Immature natural killer cell (primary cell): ENCODE data around the gene FNBP1L. TPM values are rescaled to one million over a fixed set of nuclear protein-coding genes. Genes with fewer than 3 reads are reported as not detected.
"Not testable (repeated sequence)": the region's sequence is repeated elsewhere in the genome, so short reads cannot be mapped to it uniquely, and the experiment has no call there.

ENCODE experiments used
- DNase-seq, 3 donors: peaks; one replicate each; pipeline ENCODE4 v3.0.0; 2022; ENCODE audit warnings: mixed read lengths in 1 of 3
- H3K27ac Mint-ChIP-seq, 6 donors: one replicate each; pipeline ENCODE4 v1.8.0; 2020; ENCODE audit warnings: mixed read lengths in 6 of 6, mild to moderate bottlenecking in 5 of 6, inconsistent platforms in 4 of 6, moderate library complexity in 3 of 6
- H3K27me3 Mint-ChIP-seq, 3 donors: one replicate each; pipeline ENCODE4 v1.8.0; 2020 to 2021; ENCODE audit warnings: low read depth in 3 of 3, mild to moderate bottlenecking in 3 of 3, mixed read lengths in 3 of 3, moderate library complexity in 3 of 3, inconsistent platforms in 1 of 3
- H3K36me3 Mint-ChIP-seq, 3 donors: one replicate each; pipeline ENCODE4 v1.8.0; 2020; ENCODE audit warnings: mixed read lengths in 3 of 3, inconsistent platforms in 2 of 3, mild to moderate bottlenecking in 2 of 3
- H3K4me1 Mint-ChIP-seq, 2 donors: one replicate each; pipeline ENCODE4 v1.8.0; 2020; ENCODE audit warnings: inconsistent platforms in 2 of 2, mild to moderate bottlenecking in 2 of 2, mixed read lengths in 2 of 2, moderate library complexity in 1 of 2
- H3K4me3 Mint-ChIP-seq, 5 donors: one replicate each; pipeline ENCODE4 v1.8.0; 2020; ENCODE audit warnings: mild to moderate bottlenecking in 5 of 5, mixed read lengths in 5 of 5, inconsistent platforms in 3 of 5, moderate library complexity in 3 of 5
- H3K9me3 Mint-ChIP-seq, 6 donors: one replicate each; pipeline ENCODE4 v1.8.0; 2020; ENCODE audit warnings: mild to moderate bottlenecking in 6 of 6, mixed read lengths in 6 of 6, inconsistent platforms in 4 of 6, moderate library complexity in 3 of 6
- polyA plus RNA-seq, 3 donors: library from polyadenylated mRNA; unstranded; fragments of 300-500 nt; fragmentation: Illumina TruSeq; gene quantifications; one replicate each; pipeline ENCODE4 v1.2.3, GENCODE V29; 2021

Gene FNBP1L
- polyA plus RNA-seq, 3 donors from 2014 or later = 0.18 to 0.21 TPM; not detected in 1

DNA sequence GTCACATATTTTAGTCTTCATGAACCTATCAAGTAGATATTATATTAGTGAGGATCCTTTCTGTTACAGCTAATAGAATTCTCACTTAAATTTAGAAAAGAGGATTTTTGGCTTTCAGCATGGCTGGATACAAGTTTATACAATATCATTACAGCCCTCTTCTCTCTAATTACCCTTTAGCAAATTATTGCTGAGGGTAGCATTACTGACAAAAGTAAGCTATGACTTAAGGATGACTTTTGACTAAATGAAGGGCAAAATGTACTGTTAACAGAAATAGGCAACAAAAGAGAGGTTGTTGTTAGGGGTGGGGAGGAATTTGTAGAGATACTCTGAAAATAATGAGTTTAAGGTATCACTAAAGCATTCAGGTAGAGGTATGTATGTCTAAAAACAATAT lies 85.8 kb downstream of the FNBP1L start:
- H3K27ac Mint-ChIP-seq = no peak overlapping the region
- H3K9me3 Mint-ChIP-seq = no peaks in the 10 kb centered on the region
- DNase-seq = no peak
- no peaks in the 10 kb centered on the region for H3K4me1 Mint-ChIP-seq
- H3K27me3 Mint-ChIP-seq = peaks cover 2 to 4% (median 2%) of the 10 kb centered on the region in 3 donors
- no peaks in the 10 kb centered on the region for H3K36me3 Mint-ChIP-seq
- no peak overlapping the region for H3K4me3 Mint-ChIP-seq

DNA sequence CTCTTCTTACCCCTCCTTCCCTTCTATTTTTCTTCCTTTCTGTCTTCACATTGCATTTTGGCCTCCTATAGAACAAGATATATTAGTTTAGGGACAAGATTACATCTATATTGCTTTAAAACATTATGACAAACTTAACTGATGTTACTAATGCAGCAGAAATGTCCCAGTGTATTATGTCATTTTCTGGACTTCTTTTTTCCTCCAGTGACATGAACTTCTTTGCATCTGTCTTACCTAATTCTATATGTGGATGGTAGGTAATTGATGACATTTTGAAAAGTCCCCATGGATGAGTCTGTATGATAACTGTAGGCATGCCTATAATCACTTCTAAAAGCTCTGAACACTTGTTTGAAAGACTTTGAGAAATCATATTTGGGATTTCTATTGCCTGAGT lies 89.5 kb downstream of the FNBP1L start:
- Mint-ChIP-seq H3K4me1 (no peaks in the 10 kb centered on the region), H3K27ac (no peak overlapping the region), H3K4me3 (no peak overlapping the region), H3K36me3 (no peaks in the 10 kb centered on the region), H3K27me3 (peaks cover 2% of the 10 kb centered on the region in 3 donors), H3K9me3 (no peaks in the 10 kb centered on the region)
- no peak for DNase-seq

DNA sequence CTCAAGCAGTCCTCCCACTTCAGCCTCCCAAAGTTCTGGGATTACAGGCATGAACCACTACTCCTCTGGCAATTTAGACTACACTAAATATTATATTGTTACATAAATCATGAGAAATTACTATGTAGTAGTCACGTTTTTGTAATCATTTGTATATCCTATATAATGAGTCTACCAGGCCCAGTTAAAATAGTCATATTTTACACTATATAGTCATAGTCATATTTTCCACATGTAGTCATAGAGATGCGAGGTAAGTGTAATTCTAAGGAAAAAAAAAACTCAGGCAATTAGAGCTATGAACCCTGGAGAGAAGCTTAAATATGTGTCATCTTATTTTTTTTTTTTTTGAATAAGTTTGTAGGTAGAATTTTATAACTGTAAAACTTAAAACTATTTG lies 90.0 kb downstream of the FNBP1L start:
- Mint-ChIP-seq H3K4me3 (no peak overlapping the region), H3K4me1 (no peaks in the 10 kb centered on the region), H3K9me3 (no peaks in the 10 kb centered on the region), H3K27ac (no peak overlapping the region), H3K27me3 (peaks cover 2% of the 10 kb centered on the region in 3 donors), H3K36me3 (no peaks in the 10 kb centered on the region)
- no peak for DNase-seq

DNA sequence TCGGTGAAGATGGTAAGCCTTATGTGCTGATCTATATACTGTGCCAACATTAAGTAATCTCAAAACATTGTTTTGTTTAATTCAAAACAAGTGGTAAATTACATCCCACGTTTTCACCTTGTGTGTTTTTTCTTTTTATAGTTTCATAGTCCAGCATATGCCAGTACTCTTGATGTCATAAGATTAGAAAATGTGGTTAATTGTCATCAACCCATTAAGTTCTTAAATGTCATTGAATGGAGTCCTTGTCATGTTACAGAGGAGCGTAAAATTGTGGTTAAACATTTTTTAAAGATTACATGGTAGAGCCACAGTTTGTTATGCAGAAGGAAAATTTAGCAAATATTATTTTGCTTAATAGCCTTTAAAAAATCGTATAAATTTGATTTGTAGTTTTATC lies 93.1 kb downstream of the FNBP1L start:
- Mint-ChIP-seq H3K4me1 (no peaks in the 10 kb centered on the region), H3K27me3 (peaks cover 2% of the 10 kb centered on the region in 3 donors), H3K9me3 (no peaks in the 10 kb centered on the region), H3K36me3 (no peaks in the 10 kb centered on the region), H3K27ac (no peak overlapping the region), H3K4me3 (no peak overlapping the region)
- no peak for DNase-seq

DNA sequence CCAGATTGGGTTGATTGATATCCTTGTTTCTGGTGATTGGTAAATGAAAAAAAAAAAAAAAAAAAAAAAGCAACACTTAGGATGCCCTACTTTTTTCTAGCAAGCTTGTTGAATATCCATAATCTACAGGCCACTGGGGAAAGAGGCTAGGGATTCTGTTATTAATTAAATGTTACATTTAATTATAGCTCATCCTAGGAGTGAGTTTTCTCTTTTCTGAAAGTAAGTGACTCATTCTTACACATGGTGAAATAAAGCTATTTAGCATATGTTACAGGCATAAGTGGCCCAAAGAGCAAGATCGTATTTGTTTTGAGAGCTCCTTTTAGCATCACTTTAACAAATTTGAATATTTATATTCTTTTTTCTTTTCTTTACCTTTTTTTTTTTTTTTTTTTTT lies 94.5 kb downstream of the FNBP1L start:
- Mint-ChIP-seq H3K36me3 (no peaks in the 10 kb centered on the region), H3K4me3 (no peak overlapping the region), H3K27ac (no peak overlapping the region), H3K9me3 (no peaks in the 10 kb centered on the region), H3K27me3 (peaks cover 0 to 2% (median 2%) of the 10 kb centered on the region in 3 donors), H3K4me1 (no peaks in the 10 kb centered on the region)
- DNase-seq = no peak

DNA sequence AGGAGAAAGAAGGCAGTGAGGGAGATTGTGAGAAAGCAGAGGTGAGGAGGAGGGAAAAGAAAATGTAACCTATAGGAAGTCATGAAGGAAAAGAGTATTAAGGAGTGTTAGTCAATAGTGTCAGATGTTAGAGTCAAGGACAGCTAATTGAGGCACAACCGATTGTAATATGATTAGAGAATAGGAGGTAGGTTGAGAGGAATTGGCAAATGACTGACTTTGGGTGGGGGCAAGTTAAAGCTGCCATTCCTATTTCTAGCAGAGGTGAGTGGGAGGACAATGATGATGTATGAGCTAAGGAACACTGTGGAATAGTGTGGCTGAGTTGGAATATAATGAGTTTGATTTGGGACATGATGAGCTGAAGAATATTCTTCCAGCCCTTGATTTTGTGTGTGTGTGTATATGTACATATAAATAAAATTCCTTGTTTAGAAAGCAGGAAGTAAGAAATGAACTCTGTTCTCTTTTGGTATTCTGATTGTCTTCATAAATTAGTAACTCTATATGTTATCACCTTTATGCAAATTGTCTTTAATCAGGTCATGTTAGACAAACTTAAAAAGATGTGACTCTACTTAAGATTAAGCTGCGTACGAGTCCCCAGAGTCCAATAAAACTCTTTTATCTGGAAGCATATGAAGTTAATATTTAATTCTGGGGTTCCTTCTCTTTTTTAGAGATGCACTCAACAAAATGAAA lies 98.4 kb downstream of the FNBP1L start:
- Mint-ChIP-seq H3K36me3 (no peaks in the 10 kb centered on the region), H3K27ac (no peak overlapping the region), H3K27me3 (peaks cover 0 to 6% (median 0%) of the 10 kb centered on the region in 3 donors), H3K4me1 (no peaks in the 10 kb centered on the region), H3K4me3 (no peak overlapping the region), H3K9me3 (no peaks in the 10 kb centered on the region)
- DNase-seq = no peak

DNA sequence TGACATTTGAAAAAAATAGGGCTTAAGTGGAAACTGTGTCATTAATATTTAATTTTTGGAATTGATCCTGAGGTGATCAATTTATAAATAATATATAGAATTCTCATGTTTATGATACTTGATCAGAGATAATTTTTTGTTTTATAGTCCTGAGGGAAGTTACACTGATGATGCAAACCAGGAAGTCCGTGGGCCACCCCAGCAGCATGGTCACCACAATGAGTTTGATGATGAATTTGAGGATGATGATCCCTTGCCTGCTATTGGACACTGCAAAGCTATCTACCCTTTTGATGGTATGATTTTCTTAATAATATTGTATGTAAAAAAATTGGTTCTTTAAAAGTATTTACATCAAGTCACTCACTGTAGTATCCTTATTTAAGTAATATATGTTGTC lies 101.2 kb downstream of the FNBP1L start:
- Mint-ChIP-seq H3K9me3 (no peaks in the 10 kb centered on the region), H3K36me3 (no peaks in the 10 kb centered on the region), H3K27me3 (peaks cover 0 to 8% (median 1%) of the 10 kb centered on the region in 3 donors), H3K4me1 (no peaks in the 10 kb centered on the region), H3K4me3 (no peak overlapping the region), H3K27ac (no peak overlapping the region)
- no peak for DNase-seq

DNA sequence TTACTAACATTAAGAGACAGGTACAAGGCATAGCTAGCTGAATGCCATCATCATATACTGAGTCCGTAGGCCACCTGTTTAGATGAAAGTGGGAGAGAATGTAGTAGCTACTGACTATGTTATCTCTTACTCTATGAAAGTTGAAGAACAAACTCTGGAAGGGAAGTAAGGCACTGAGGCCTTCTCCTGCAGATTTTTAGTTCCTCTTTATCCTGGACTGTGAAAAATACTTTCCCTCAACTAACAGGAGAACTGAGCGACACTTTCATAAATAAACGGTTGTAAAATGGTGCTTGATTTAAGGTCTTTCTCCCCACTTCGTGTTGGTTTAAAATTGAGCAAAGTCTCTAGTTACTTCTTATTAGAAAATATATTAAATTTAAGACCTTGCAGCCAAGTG lies 101.9 kb downstream of the FNBP1L start:
- Mint-ChIP-seq H3K27ac (no peak overlapping the region), H3K9me3 (no peaks in the 10 kb centered on the region), H3K36me3 (no peaks in the 10 kb centered on the region), H3K4me3 (no peak overlapping the region), H3K4me1 (peaks cover 0 to under 1% of the 10 kb centered on the region in 2 donors), H3K27me3 (peaks cover 0 to 8% (median 1%) of the 10 kb centered on the region in 3 donors)
- DNase-seq = no peak

DNA sequence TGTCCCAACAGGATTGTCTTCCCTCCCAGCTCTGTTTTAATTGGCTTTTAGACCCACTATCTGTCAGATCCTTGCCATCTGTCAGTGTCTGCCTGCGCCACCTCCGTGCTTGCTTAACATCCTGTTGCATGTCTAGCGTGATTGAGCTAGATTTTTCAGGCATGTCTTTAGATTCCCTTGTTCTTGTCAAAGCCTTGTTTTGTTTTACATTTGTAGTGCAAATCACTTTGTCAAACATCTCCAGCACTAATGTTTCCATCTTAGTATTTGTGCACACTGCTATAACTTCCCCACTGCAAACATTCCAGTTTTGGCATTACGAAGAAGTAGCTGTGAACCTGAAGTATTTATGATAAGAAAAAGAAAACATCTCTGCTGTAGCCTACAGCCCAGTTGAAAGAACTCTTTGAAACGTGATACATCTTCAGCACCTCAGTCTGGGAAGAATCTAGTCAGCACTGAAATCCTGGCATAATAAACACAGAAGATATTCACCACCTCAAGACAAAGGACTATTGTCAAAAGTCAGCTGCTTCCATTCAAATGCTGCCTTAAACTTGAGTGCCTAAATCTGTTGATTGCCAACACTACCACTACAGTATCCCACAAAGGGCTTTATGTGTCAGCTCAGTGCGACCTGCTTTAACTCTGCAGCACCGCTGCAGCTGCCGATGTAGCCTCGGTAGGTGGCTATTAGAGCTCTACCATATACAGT lies 105.0 kb downstream of the FNBP1L start:
- H3K27me3 Mint-ChIP-seq = peaks cover 0 to 10% (median 4%) of the 10 kb centered on the region in 3 donors
- no peak for DNase-seq
- no peaks in the 10 kb centered on the region for H3K36me3 Mint-ChIP-seq
- H3K9me3 Mint-ChIP-seq = no peaks in the 10 kb centered on the region
- H3K4me1 Mint-ChIP-seq = peaks cover 0 to 6% of the 10 kb centered on the region in 2 donors
- no peak overlapping the region for H3K27ac Mint-ChIP-seq
- no peak overlapping the region for H3K4me3 Mint-ChIP-seq

DNA sequence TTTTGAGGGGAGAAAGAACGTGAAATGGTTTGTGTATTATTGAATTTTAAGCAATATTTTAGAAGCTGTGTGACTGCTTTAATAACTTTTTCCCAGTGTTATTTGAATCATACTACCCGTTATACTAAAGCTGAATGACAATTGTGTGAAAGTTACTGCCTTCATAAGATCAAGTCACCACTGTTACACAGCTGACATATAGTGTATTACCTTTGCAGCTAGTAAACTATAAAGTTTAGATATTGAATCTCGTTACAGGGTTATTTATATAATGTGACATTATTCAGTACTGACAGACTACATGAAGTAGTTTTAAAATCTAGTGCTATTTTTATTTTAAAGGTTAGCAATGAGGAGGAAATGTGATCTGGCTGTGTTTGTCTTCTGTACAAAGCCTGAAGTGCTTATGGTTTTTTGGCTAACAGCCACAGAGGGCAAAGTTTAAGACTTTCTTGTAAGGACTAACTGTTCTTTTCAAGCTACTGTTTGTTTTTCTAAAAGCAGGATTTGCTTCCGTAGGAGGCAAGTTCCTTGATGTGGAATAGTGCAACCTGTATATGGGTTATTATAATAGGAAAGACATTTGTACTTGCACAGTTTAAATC lies 106.1 kb downstream of the FNBP1L start:
- not testable (repeated sequence) for H3K27ac Mint-ChIP-seq

DNA sequence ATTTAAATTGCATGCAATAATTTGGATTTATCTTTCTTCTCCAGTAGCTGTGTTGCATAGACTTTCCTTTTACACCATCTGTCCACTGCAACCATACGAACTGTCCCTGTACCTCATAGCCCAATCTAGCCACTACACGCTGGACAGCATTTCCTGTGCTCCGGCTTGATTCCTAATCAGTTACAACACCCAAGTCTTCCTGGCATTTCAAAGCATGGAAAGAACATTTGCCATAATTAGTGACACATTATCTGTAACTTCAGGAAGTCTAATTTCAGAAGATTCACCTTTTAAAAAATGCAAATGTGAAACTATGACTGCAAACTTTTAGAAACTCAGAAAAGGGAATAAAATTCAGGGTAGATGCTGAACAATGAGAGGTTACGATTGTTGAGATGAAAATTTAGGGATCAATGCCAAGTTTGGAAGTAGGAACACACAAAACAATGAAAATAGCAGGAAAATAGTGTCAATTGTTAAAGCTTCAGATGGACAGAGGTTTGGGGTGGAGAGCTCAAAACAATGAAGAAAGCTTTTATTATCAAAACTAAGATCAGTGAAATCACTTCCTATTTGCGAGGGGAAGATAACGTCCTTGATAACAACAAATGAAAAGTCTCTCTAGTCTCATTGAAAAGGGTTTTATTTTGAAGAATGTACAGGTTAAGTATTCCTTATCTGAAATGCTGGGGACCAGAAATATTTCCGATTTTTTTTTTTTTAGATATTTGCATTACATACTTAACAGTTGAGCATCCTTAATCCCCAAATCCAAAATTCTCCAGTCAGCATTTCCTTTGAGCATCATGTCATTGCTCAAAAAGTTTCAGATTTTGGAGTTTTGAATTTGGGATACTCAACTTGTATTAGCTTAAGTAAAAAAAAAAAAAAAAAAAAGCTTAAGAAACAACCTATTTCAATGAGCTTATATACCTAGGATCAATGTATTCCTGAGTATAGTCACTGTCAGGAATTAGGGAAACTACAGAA lies 107.3 kb downstream of the FNBP1L start:
- Mint-ChIP-seq H3K4me1 (peaks cover 0 to 6% of the 10 kb centered on the region in 2 donors), H3K4me3 (no peak overlapping the region), H3K36me3 (no peaks in the 10 kb centered on the region), H3K27ac (no peak overlapping the region), H3K9me3 (no peaks in the 10 kb centered on the region), H3K27me3 (peaks cover 0 to 10% (median 4%) of the 10 kb centered on the region in 3 donors)
- no peak for DNase-seq

More for the DNA sequence above, 106.1 kb downstream of the FNBP1L start:
- H3K36me3 Mint-ChIP-seq, H3K9me3 Mint-ChIP-seq, DNase-seq, H3K4me3 Mint-ChIP-seq, H3K4me1 Mint-ChIP-seq, H3K27me3 Mint-ChIP-seq: not testable (repeated sequence)

DNA sequence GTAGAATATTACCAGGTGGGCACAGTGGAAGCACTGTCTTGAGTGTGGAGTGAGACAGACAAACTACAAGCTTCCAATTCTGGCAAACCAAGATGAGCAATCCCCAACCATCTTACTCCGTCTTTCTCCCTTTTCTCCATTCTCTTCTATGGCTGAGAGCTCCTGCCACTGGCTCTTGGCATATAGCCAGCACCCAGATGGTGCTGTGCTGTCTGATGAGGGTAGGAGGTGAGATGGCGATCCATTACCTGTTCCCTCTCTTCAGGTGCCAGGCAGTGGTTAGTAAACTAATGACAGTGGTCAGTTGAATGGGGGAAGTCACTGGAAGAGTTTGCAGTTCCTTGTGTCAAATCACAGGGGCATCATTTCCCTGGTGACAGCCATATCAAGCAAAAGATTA lies 108.4 kb downstream of the FNBP1L start:
- Mint-ChIP-seq H3K27me3 (peaks cover 0 to 4% (median 4%) of the 10 kb centered on the region in 3 donors), H3K9me3 (no peaks in the 10 kb centered on the region), H3K36me3 (no peaks in the 10 kb centered on the region), H3K4me1 (peaks cover 0 to 6% of the 10 kb centered on the region in 2 donors), H3K27ac (no peak overlapping the region), H3K4me3 (no peak overlapping the region)
- no peak for DNase-seq

DNA sequence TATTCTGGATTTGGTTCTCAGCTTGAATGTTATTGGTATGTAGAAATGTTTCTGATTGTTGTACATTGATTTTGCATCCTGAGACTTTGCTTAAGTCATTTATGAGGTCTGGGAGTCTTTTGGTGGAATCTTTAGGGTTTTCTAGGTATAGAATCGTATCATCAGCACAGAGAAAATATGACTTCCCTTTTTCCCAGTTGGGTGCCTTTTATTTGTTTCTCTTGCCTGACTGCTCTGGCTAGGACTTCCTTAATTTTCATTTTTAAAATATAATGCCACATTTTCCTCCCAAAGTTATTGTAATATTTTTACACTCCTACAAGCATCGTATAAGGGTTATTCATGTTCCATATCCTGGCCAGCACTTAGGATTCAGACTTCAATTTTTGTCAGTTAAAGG lies 111.1 kb downstream of the FNBP1L start:
- Mint-ChIP-seq H3K27ac (no peak overlapping the region), H3K27me3 (peaks cover 0 to 3% (median 2%) of the 10 kb centered on the region in 3 donors), H3K4me1 (peaks cover 0 to 6% of the 10 kb centered on the region in 2 donors), H3K4me3 (no peak overlapping the region), H3K36me3 (no peaks in the 10 kb centered on the region), H3K9me3 (no peaks in the 10 kb centered on the region)
- DNase-seq = no peak
